Measurements from ENCODE around the gene LEFTY1.

The LEFTY1 gene

DNA sequence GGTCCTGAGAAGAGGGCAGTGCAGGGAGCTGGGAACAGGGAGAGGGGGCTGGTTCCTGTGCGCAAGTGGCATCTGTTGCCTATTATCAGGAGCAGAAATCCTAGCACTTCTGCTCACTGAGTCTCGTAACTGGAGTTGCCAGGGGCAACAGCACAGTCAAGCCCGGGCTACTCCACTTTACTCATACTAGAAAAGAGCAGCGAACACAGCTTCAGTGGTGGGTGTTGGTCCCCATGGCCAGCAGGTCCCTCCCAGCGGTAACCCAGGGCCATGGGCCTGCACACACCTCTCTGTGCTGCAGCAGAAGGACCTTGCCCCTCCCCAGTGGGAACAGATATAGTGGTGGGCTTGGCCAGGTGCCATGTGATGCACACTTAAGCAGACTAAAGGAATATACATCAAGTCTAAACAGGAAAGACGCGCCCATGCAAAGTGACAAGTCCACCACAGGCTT, 26.6 kb upstream of the LEFTY1 start:
- DNase-seq: peak; percentile 34

- no peak for DNase-seq
These were observed 26.0 kb upstream of the LEFTY1 start for GRCh38 chr1:225914947-225915346.

GRCh38 chr1:225914391-225914790, 25.4 kb upstream of the LEFTY1 start:
- no peak for DNase-seq

GRCh38 chr1:225911191-225912130, 22.5 kb upstream of the LEFTY1 start:
- peak; percentile 37 for DNase-seq

DNA sequence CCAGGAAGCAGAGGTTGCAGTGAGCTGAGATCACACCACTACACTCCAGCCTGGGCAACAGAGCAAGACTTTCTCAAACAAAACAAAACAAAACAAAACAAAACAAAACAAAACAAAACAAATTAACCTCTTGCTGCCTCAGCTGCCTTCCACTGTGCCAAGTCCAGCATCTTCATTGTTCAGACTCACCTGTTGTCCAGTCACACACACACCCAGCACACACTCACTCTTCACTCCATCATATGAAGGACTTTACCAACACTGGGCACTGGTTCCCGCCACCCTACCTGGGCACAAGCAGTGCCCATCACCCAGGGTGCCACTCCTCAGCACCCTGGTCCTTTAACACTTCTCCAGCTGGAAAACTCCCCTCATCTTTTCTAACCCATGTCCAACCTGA, 20.5 kb upstream of the LEFTY1 start:
- DNase-seq: no peak

DNA sequence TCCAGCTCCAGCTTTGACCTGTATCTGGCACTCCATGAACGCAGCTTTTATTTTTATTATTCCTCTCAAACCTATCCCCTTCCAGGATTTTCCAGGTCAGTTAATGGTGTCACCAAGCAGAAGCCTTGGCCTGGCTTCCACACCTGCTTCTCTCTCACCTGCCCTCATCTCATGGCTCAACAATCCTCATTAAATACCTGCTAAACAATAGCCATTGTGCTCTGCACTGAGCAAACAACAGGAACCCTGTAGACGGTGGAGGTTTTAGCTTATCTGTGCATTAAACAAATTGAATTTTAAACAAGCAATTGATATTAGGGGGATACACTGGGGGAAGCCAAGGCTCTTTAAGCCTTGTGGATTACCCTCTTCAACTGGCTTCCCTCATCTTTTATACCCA, 19.8 kb upstream of the LEFTY1 start:
- no peak for DNase-seq

DNA sequence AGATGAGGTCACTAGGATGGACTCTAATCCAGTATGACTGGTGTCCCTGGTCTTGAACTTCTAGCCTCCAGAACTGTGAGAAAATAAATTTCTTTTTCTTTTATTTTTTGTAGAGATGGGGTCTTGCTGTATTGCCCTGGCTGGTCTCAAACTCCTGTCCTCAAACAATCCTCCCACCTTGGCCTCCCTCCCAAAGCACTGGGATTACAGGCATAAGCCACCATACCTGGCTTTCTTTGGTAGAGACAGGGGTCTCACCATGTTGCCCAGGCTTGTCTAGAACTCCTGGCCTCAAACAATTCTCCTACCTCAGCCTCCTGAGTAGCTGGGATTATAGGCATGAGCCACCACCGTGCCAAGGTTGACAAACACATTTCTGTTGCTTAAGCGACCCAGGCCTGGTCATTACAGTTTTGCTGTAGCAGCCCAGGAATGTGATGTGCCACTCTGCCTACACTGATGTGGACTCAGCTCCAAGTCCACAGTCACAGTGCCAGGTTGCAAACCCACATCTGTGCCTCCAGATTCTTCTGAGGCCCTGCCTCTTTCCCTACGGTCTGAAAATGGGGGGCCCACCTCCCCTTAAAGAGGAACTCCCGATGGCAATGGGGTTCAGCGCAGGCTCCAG, 19.2 kb upstream of the LEFTY1 start:
- no peak for DNase-seq

- no peak for DNase-seq
These were observed 18.4 kb upstream of the LEFTY1 start for GRCh38 chr1:225907341-225907740.

- no peak for DNase-seq
These were observed 17.5 kb upstream of the LEFTY1 start for GRCh38 chr1:225906467-225906866.

DNA sequence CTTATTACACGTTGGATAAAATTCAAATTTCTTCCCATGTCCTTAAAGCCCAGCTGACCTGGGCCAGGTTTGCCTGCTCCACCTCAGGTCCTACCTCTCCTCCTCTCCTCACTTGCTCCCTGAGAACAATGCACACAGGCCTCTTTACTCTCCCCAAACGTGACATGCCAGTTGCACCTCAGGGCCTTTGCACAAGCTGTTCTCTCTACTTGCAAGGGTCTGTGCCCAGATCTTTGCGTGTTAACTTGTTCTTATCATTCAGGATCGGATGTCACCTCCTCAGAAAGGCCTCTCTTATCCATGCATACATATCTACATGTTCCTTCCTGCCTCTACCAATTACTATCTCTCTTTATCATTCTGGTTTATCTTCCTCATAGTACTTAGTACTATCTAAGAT, 14.7 kb upstream of the LEFTY1 start:
- no peak for DNase-seq

DNA sequence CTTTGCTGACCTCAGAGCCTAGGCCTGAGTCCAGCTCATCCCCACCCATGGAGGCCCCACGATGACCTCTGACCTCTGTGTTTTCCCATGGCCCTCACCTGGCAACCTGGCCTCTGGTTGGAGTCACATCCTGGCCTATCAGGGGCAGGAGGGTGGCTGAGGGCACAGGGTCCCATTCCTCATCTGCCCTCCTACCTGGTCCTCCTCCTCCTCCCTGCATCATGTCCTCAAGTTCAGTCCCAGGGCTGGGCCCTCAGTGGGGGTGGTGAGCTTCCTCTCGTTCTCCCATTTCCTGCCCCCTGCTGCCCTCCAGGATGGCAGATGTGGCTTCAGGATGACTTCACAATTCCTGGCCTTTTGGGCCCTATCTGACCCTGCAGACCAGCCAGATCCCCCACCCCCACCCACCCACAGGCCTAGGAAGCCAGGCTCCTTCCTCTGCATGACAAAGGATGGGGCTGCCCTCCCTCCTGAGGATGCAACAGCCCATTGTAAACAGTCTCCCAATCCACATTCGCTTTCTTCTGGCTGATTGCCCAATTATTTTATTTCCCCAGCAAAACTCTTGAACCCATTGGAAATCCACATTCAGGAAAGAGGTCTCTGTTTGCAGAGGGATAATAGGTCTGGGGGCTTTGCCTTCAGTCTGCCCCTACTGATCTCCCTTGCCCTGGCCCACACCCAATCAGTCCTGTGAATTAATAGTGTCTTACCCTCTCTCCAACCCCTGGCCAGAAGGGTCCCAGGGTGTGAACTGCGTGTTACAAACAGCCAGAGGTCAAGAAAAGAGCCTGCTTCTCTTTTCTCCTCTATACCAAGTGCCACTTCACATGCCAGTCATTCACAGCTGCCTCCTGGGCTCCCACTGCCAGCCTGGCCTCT, 10.3 kb upstream of the LEFTY1 start:
- no peak for DNase-seq

DNA sequence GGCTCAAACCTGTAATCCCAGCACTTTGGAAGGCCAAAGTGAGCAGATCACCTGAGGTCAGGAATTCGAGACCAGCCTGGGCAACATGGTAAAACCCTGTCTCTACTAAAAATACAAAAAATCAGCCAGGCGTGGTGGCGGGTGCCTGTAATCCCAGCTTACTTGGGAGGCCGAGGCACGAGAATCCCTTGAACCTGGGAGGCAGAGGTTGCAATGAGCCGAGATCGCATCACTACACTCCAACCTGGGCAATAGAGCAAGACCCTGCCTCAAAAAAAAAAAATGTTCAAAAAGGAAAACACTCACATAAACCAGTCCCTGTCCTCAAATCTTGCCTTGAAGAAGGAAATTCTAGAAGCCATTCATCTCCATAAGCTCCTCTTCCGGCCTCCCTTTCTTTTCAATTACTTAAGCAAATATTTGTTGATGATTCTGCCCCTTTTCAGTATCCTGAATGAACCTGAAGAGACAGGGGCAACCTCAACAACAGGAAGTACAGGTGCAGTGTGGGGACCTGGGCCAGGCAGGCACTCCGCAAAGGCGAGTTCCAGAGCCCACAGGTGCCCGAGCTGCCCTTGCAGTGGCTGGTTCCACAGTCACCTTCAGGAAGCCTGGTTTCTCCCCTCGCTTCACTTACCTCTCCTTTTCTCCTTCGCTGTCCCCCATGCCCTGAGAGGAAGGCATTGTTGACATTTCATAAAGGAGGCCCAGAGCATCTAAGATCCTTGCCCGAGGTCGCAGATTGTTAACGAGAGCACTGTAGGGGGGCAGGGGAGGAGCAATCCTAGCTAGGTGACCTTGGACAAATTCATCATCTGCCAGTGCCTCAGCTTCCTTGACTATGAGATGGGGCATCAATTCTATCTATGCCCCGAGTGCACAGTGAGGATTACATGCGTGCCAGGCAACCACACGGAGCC, 8.9 kb upstream of the LEFTY1 start:
- DNase-seq: no peak

DNA sequence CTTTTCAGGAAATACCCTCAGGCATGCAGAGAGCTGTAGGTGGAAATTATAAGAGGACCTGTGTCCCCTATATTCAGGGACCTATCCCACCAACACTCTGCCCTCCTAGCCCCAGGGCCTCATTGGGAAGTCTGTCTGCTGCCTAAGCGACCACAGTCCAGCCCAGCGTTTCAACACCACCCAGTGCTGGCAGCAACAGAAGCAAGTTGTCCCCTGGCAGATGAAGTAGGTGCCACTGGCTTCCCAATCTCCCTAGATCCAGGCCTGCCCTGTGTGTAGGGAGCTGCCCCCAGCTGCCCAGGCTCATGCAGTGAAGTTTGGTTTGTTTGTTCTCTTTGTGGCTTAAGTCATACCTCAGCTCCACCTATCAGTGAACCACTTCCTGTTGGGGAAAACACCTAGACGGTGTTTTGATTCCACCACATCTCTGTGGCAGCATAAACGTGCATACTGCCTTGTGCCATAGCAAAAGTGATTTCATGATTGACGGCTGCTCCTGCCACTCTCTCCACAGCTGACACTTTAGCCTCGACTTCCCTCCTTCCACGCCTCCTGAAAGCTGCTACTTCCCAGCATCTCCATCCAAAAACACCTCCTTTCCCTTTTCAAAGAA, 8.1 kb upstream of the LEFTY1 start:
- DNase-seq: no peak

- no peak for DNase-seq
These were observed 7.5 kb upstream of the LEFTY1 start for GRCh38 chr1:225896494-225896893.

- no peak for DNase-seq
These were observed 3.4 kb upstream of the LEFTY1 start for GRCh38 chr1:225892307-225892706.

DNA sequence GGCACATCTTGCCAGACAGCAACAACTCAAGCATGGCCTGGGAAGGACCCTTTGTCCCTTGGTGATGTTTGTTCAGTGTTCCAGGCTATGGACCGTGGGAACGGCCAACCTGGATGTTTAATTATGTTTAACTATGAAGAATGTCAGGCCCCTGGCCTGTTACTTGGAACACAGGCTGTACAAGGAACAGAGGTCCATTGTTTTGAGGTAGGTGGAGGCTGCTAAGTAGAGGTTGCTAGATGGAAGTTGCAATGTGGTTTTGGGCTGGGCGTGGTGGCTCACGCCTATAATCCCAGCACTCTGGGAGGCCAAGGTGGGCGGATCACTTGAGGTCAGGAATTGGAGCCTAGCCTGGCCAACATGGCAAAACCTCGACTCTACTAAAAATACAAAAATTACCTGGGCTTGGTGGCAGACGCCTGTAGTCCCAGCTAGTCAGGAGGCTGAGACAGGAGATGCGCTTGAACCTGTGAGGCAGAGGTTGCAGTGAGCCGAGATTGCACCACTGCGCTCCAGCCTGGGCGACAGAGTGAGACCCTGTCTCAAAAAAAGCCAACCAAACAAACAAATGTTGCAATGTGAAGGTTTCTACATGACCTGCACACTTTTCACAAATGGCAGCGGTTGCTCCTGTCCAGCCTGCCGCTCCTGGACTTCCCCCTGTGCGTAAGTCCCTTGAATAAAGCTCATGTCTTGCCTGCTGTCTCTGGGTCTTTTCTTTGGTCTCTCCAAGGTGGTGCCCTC, 2.5 kb upstream of the LEFTY1 start:
- no peak for DNase-seq

DNA sequence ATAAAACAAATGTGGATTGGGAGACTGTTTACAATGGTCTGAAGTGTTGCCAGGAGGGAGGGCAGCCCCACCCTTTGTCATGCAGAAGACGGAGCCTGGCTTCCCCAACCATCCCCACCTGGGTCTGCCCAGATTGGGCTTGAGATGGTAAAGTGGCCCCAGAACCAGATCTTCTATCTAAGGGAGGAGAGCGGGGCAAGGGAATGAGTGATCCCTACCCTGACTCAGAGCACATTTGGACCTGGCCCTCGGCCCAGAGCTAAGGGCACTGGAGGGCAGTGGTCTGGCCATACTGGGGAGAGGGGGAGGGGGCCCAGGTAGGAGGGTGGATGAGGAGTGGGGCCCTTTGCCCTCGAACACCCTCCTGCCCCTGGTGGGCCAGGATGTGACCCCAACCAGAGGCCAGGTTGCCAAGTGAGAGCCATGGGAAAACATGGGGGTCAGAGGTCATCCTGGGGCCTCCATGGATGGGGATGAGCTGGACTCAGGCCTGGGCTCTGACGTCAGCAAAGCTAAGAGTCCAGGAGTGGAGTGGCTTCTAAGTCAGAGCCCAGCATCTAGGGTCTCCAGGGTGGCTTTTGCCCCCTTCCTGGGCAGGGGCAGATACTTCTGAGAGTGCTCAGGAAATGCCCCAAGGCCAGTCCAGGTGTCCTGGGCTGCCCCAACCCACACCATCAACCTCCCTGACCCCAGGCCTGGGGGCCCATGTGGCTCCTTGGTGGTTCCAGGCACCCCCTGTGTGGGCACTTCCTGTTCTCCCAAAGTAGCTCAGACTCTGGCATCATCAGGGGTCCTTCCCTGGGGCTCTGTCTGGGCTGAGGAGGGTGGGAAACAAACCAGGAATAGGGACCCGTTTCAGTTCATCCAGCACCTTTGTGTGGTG, 1.6 kb upstream of the LEFTY1 start:
- no peak for DNase-seq

DNA sequence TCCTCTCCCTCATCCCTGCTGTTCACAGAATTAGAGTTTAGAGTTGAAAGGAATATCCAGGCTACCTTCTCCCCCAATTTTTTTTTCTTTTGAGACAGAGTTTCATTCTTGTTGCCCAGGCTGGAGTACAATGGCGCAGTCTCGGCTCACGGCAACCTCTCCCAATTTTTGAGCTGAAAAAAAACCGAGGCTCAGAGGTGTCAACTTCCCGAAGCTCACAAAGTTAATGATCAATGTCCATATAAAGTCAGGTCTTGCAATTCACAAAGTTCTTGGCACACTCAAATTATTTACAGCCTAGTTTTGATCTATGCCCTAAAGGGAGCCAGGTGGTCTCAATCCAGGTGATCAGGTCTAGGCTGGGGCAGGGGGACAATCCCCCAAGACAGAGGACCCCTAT, 797 bp upstream of the LEFTY1 start:
- no peak for DNase-seq

- no peak for DNase-seq
These were observed 553 bp downstream of the LEFTY1 start for GRCh38 chr1:225888289-225888897.

Measured in fibroblast of skin of abdomen (primary cell).